ENCODE results near the gene PRKAR1B.

DNA sequence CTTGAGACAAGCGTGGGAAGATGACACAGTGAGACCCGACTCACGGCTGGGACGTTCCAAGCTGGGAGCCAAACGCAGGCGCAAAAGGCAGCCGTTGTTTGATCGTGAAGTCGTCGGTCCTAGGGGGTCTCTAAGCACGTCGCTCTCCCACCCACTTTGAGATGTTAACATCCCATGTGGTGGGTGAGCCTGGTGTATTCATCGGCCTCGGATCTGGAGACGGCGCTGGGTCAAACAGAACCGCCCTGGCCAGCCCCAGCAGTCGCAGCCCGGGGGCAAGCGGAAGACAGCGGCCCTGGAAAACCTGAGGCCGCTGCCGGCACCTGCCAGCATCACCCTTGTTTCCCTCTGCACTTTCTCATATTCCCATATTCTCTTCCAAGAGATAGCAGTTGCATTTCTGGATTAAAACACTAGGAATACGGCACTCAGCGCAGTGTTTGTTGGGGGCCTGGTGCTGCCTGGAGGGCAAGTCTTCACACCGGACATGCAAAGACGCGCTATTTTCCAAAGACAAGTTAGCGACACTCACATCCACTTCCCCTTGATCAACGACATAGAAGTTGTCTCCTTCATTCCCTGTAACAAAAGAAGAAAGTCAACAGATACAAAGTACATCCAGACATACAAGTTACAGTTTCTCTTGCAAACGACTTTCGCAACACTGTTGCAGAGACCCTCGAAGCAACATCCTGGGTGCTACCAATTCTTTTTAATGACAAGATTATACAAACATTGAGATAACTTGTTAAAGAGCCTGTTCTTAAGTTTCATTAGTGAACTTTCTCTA is 121.2 kb downstream of the PRKAR1B start:
- TF ChIP-seq, protein P1, sequence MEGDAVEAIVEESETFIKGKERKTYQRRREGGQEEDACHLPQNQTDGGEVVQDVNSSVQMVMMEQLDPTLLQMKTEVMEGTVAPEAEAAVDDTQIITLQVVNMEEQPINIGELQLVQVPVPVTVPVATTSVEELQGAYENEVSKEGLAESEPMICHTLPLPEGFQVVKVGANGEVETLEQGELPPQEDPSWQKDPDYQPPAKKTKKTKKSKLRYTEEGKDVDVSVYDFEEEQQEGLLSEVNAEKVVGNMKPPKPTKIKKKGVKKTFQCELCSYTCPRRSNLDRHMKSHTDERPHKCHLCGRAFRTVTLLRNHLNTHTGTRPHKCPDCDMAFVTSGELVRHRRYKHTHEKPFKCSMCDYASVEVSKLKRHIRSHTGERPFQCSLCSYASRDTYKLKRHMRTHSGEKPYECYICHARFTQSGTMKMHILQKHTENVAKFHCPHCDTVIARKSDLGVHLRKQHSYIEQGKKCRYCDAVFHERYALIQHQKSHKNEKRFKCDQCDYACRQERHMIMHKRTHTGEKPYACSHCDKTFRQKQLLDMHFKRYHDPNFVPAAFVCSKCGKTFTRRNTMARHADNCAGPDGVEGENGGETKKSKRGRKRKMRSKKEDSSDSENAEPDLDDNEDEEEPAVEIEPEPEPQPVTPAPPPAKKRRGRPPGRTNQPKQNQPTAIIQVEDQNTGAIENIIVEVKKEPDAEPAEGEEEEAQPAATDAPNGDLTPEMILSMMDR (conservative IDR thresholded peaks at IDR 0.05 in 1 of 2, IDR thresholded peaks at IDR 0.05 in 1 of 2; ENCODE audit: extremely low read depth in 1 of 2, insufficient read depth in 1 of 2, low read depth in 1 of 2, low read length in 2 of 2), result no peak
- no peak for TF ChIP-seq EZH2 (IDR thresholded peaks at IDR 0.05; ENCODE audit: borderline replicate concordance, low read length)

Measured in mammary epithelial cell (primary cell).